ENCODE measurements around the gene RALGAPB. TPM values are rescaled to one million over a fixed set of nuclear protein-coding genes. Genes with fewer than 3 reads are reported as not detected.

RALGAPB gene
- total RNA-seq, 1 donor from 2014 or later, result 21.4 TPM

- TF ChIP-seq CTCF (IDR thresholded peaks at IDR 0.05; ENCODE audit: borderline replicate concordance), result no peak
- Histone ChIP-seq H3K4me1 (peaks cover 33% of the 10 kb centered on the region), H3K27me3 (ENCODE audit: low read depth) (no peaks in the 10 kb centered on the region), H3K4me3 (no peak overlapping the region), H3K9me3 (replicated peaks) (no peaks in the 10 kb centered on the region), H3K36me3 (peaks cover 23% of the 10 kb centered on the region), H3K27ac (replicated peaks) (no peak overlapping the region)
- intact Hi-C loops (cut with micrococcal nuclease), result no loop called here
- DNase-seq, result no peak
Measured at GRCh38 chr20:38449046-38449445, 23.6 kb upstream of the RALGAPB start.

GRCh38 chr20:38450412-38450975, 22.1 kb upstream of the RALGAPB start:
- intact Hi-C loops (cut with micrococcal nuclease), result no loop called here
- H3K27ac ChIP-seq (replicated peaks), result no peak overlapping the region
- no peak for TF ChIP-seq CTCF (IDR thresholded peaks at IDR 0.05; ENCODE audit: borderline replicate concordance)

GRCh38 chr20:38452880-38453624, 19.6 kb upstream of the RALGAPB start:
- Histone ChIP-seq H3K27me3 (ENCODE audit: low read depth) (no peaks in the 10 kb centered on the region), H3K4me1 (peaks cover 15% of the 10 kb centered on the region), H3K36me3 (peaks cover 23% of the 10 kb centered on the region), H3K9me3 (replicated peaks) (no peaks in the 10 kb centered on the region), H3K4me3 (no peak overlapping the region), H3K27ac (replicated peaks) (peak overlapping the region; percentile 85)
- TF ChIP-seq CTCF (IDR thresholded peaks at IDR 0.05; ENCODE audit: borderline replicate concordance), result no peak
- intact Hi-C loops (cut with micrococcal nuclease), result no loop called here
- no peak for DNase-seq

More at GRCh38 chr20:38450412-38450975, 22.1 kb upstream of the RALGAPB start:
- peaks cover 33% of the 10 kb centered on the region for H3K4me1 ChIP-seq
- no peak overlapping the region for H3K4me3 ChIP-seq
- H3K36me3 ChIP-seq, result peaks cover 23% of the 10 kb centered on the region
- no peak for DNase-seq
- no peaks in the 10 kb centered on the region for H3K27me3 ChIP-seq (ENCODE audit: low read depth)
- H3K9me3 ChIP-seq (replicated peaks), result no peaks in the 10 kb centered on the region

- Histone ChIP-seq H3K9me3 (replicated peaks) (no peaks in the 10 kb centered on the region), H3K4me1 (peaks cover 13% of the 10 kb centered on the region), H3K27ac (replicated peaks) (peak overlapping the region; percentile 85), H3K36me3 (peaks cover 19% of the 10 kb centered on the region), H3K4me3 (no peak overlapping the region), H3K27me3 (ENCODE audit: low read depth) (no peaks in the 10 kb centered on the region)
- no peak for DNase-seq
- no peak for TF ChIP-seq CTCF (IDR thresholded peaks at IDR 0.05; ENCODE audit: borderline replicate concordance)
- intact Hi-C loops (cut with micrococcal nuclease), result no loop called here
Measured at GRCh38 chr20:38453941-38454340, 18.7 kb upstream of the RALGAPB start.

GRCh38 chr20:38454556-38455473, 17.8 kb upstream of the RALGAPB start:
- Histone ChIP-seq H3K27me3 (ENCODE audit: low read depth) (no peaks in the 10 kb centered on the region), H3K9me3 (replicated peaks) (no peaks in the 10 kb centered on the region), H3K36me3 (peaks cover 10% of the 10 kb centered on the region), H3K27ac (replicated peaks) (peak overlapping the region; percentile 85), H3K4me1 (peaks cover 14% of the 10 kb centered on the region), H3K4me3 (no peak overlapping the region)
- no peak for TF ChIP-seq CTCF (IDR thresholded peaks at IDR 0.05; ENCODE audit: borderline replicate concordance)
- DNase-seq, result no peak
- intact Hi-C loops (cut with micrococcal nuclease), result no loop called here
